GM19372 (cell line): ENCODE data around the gene SEC14L2.
A peak's percentile ranks its signal among the peaks of the same experiment; 100 is the strongest.
"Not testable (repeated sequence)": the region's sequence is repeated elsewhere in the genome, so short reads cannot be mapped to it uniquely, and the experiment has no call there.

Experiments used
- ATAC-seq: cut with Tn5 transposase; IDR thresholded peaks from one replicate; pipeline ENCODE4 v1.9.1; 2021; ENCODE audit warnings: mild to moderate bottlenecking, low read depth, moderate library complexity; ENCODE audit not compliant: unreplicated experiment

The SEC14L2 gene

DNA sequence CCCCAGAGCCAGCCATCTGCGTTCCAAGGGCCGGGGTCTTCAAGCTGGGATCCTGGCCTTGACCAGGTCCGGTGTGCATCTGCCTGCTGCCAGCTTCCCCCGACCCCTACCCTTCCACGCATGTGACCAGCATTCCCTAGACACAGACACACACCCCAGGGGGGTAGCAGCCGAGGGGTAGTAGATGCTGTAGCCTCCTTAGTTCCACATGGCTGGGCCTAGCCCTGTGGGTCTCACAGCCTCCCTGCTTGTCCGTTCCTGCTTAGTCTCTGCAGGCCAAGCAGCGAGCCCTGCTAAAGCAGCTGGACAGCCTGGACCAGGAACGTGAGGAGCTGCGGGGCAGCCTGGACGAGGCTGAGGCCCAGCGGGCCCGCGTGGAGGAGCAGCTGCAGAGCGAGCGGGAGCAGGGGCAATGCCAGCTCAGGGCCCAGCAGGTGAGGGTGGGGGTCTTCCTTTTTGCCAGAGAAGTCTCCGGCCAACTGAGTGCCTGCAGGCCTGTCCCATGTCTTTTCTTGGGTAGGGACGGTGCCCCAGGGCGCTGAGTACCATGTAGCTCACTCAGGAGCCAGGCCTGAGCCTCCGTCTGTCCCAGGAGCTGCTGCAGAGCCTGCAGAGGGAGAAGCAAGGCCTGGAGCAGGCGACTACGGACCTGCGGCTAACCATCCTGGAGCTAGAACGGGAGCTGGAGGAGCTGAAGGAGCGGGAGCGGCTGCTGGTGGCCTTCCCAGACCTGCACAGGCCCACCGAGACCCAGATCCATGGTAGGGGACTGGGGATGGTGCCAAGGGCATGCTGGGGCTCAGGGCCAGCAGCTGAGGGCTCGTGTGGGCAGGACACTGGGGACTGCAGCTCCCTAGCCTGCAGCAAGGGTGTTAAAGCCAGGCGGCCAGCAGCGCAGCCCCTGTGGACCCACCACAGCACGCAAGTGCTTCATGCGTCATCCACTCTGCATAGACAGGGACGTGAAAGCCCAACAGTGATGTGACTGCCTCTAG lies 23.2 kb upstream of the SEC14L2 start:
- ATAC-seq = no peak

DNA sequence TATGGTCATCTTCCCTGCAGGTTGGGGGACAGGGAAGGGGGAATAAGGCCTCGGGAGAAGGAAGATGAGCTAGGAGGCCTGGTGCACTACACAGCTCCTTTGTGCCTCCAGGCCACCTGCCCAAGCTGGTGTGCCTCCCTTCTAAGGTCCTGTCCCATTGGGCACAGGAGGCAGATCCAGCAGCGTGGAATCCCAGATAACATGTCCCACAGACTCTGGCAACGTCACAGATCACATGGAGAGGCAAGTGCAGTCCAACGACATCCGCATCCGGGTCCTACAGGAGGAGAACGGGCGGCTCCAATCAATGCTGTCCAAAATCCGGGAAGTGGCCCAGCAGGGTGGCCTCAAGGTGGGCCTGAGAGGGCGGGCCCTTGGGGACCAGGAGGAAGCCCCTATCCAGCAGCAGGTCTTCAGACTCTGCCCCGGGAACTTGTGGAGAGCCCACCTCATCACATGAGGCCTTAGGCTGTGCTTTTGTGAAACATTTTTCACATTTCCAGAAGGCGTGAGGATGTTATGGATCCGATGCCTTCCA lies 21.4 kb upstream of the SEC14L2 start:
- no peak for ATAC-seq

GRCh38 chr22:30380011-30380410 lies 16.8 kb upstream of the SEC14L2 start:
- no peak for ATAC-seq

GRCh38 chr22:30381264-30381663 lies 15.6 kb upstream of the SEC14L2 start:
- no peak for ATAC-seq

- ATAC-seq = no peak
Measured at GRCh38 chr22:30382340-30382739, 14.5 kb upstream of the SEC14L2 start.

DNA sequence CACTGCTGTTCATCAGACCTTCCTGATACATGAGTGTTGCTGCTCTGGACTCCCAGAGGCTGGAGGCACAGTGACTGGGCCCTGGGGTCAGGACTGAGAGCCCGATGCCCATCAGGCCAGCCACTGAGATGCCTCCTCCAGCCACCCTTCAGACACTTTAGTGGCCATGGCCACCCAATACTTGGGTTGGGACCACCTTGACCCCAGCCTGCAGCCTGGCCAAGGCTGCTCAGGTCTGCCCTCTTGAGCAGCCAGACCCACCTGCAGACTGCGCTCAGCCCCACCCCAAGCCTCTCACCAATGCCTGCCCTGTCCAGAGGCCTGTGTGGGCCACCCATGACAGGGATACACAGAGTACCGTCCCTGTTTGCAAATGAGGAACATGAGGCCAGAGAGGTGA lies 13.8 kb upstream of the SEC14L2 start:
- no peak for ATAC-seq

DNA sequence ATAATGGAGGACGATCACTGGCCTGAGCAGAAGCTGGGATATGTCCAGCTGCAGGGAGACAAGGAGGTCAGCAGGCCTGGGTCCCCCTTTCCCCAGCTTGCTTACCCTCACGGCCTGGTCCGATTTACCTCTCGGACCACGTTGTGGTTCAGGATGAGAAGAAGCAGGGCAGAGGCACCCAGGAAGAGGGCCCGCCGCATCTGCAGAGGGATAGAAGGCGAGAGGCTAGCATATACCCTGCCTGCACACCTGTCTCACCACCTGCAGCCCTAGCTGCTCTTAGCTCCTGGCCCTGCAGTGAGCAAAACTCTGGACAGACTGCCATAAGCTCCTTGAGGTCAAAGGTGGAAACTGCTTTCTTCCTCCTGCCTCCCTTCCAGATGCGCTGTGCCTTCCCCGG lies 10.9 kb upstream of the SEC14L2 start:
- no peak for ATAC-seq

- ATAC-seq = no peak
Measured at GRCh38 chr22:30386608-30386959, 10.2 kb upstream of the SEC14L2 start.

- ATAC-seq = peak; percentile 75
Measured at GRCh38 chr22:30386960-30387827, 9.6 kb upstream of the SEC14L2 start, which contains the start of gene RNF215. Gene RNF215 (minus strand): TSS chr22:30387411. CDS start chr22:30387313, 98 bp downstream.

- no peak for ATAC-seq
Measured at GRCh38 chr22:30390974-30391691, 5.7 kb upstream of the SEC14L2 start.

DNA sequence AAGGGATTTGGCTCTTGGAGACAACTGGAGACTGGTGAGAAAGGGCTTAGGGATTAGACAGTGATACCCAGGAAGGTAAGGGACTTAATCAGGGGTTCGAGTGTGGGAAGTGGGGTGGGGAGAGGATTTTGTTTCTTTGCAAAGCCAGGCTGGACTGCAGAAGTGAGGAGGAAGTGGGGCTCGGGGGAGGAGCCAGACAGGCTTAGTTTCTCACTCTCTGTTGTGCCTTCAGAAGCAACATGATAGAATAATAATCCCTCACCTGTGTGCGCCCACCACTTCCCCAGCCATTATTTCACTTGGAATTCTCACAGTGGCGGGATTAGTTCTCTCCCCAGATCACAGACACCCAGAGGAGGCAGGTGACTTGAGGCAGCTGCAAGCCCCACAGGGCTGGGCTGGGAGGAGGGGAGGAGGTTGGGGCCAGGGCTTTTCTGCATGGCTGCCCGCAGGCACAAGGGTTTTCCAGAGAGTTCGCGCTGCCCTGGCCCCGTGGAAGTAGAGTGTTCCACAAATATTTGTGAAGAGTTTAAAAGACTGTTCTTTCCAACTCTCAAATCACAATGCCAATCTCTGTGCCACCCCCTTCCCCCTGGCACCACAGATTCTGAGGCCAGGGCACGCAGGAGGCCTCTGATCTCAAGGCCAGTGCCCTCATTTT lies 4.0 kb upstream of the SEC14L2 start:
- ATAC-seq = no peak

DNA sequence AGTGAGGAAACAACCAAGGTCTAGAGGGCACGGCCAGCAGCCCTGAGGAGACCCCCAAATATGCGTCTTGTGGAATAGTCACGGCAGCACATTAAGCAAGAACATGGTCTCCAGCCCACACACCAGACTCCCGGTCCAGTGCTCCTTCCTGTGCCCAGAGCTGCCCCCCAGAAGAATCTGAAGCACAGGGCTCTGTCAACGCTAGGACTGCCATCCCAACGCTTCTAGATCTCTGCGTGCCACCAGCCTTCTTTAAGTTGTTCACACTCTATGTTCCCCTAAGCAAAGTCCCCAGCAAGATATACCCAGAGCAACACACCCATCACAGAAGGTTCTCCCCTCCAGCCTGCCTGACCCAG lies 3.5 kb upstream of the SEC14L2 start:
- ATAC-seq = no peak

- no peak for ATAC-seq
Measured at GRCh38 chr22:30393885-30394284, 2.9 kb upstream of the SEC14L2 start.

DNA sequence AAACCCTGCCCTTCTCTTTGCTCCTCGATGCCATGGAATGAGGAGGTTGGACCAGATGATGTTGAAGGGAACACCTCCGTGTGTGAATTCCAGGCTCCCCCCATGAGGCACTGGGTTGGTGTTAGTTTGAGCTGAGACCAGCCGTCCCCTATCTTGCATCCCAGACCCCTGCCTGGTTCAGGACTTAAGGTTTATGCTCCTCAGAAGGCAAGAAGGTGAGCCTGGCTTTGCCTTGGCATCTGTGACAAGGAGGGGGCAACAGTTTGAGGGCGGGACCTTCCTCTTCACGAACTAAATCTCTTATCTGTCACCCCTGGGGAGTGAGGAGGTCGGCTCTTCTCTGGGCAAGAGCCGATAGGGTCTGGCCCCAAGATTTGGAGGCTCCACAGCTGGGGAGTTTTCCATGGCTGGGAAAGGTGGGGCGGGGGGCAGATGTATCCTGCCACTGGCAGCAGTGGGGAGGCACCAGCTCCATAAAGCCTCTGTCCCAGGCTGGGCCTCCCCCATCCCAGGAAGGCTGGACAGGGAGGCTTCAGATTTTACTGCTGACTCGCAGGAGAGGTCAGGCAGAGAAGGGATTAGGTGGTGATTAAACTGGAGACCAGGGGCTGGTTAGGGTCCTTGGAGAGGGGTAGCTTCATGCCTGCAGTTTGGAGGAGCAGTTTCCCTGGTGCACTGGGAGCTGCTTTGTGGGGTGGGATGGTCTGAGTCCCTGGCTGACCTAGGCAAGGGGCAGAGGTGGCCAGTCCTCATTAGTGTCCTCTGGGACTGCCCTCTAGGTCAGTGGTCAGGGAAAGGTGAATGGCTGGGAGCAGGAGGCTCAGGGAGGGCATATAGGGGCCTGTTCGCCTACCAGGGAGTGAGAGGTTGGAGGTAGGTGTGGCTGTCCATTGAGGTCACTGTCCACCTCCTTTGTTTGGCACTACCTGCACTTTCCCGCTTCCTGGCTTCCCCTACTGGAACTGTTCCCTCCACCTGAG lies 1.1 kb downstream of the SEC14L2 start:
- ATAC-seq = no peak

- ATAC-seq = no peak
Measured at GRCh38 chr22:30398685-30399680, 2.2 kb downstream of the SEC14L2 start.

- no peak for ATAC-seq
Measured at GRCh38 chr22:30399718-30400117, 2.9 kb downstream of the SEC14L2 start.

DNA sequence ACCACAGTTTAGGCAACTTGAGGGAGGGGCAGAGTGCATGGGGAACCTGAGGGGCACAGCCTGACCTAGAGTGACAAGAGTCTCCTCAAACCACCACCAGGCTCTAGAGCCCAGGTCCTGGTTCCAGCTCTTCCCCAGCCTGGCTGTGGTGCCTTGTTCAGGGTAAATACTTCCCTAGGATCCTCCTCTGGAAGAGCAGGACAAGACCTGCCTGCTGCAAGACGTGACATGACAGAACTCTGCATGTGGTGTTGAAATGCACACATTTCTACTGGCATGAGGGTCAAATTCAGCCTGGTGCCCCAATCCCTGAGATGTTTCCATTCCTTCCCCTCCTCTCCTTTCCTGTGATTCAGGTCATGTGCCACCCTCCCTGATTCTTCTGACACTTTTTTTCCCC lies 3.3 kb downstream of the SEC14L2 start:
- no peak for ATAC-seq

GRCh38 chr22:30401024-30401423 lies 4.2 kb downstream of the SEC14L2 start:
- not testable (repeated sequence) for ATAC-seq
